Activated T-helper 9 cell treated with anti-CD3 and anti-CD28 coated beads, Interleukin-2, amount 50 U/mL, for 16 hours (primary cell): Measurements from ENCODE around the gene TRAPPC6A.

ENCODE experiments used
- DNase-seq: peaks from one replicate; pipeline ENCODE4 v3.0.0-alpha.2; 2020; ENCODE audit warnings: low read depth

TRAPPC6A gene

DNA sequence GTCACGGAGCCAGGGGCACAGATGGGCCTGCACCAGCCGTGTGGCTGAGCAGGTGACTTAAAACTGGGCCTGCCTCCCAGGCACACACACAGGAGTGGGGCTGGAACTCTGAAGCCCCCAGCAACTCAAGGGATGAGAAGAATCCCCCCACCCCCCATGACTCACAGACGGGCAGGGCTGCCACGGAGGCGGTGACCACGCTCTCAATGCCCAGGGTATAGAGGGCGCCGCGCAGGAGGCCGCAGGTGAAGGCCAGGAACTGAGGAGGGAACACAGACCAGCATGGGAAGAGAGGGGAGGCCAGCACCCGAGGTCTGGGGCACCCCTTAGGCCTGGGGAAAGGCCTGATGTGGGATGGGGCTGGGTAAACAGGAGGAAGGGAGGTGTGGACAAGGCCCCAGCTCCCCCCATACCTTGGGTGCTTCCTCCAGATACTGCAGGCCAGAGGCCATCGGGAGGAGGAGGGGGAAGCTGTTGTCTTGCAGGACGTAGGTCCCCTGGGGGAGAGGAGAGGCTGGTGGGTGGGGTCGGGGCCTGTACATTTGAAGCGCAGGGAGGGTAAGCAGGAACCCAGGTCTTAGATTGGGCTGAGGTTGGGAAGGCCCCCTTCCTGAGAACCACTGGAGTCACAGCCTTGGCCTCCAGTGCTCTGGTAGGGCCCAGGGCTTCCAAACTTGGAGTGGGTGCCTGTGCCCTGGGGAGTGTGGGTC lies 14.1 kb downstream of the TRAPPC6A start:
- DNase-seq: no peak

DNA sequence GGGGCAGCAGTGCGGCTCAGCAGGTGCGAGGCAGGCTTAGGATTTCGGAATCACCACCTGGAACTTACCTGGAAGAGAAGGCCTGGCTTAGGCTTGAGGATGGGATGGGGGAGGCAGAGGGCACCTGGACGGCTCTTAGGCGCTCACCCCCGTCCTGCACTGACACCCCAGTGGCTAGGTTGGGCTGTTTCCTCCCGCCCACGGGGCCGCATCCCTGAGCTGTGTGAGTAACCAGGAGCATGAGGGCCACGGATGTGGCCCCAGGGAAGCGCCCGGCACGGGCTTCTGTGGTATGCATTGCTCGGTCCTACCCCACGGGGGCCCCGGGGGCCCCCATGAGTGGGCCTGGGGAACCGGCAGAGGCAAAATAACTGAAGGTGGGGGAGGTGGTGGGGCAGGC lies 14.9 kb downstream of the TRAPPC6A start:
- no peak for DNase-seq

DNA sequence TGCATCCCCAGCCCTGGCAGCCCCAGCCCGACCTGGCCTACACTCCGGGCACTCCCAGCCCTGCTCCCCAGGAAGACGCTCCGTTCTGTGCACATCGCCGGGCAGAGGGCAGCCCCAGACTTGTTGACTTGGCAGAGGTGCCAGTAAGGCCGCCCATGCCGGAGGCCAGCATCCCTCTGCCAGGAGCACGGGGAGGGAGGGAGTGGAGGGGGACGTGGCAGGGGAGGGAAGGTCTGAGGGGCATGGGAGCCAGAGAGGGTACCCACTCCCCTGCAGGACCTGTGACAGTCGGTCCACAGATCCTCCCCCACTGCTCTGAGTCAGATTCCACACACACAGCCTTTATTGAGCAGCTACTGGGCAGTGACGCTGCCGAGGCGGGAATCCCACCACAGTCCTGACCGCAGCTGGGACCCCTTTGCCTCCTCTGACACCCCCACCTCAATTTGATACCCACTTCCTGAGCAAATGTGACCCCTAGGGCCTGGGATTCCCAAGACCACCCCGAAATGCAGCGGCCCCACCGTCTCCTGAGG lies 15.4 kb downstream of the TRAPPC6A start:
- DNase-seq: no peak

DNA sequence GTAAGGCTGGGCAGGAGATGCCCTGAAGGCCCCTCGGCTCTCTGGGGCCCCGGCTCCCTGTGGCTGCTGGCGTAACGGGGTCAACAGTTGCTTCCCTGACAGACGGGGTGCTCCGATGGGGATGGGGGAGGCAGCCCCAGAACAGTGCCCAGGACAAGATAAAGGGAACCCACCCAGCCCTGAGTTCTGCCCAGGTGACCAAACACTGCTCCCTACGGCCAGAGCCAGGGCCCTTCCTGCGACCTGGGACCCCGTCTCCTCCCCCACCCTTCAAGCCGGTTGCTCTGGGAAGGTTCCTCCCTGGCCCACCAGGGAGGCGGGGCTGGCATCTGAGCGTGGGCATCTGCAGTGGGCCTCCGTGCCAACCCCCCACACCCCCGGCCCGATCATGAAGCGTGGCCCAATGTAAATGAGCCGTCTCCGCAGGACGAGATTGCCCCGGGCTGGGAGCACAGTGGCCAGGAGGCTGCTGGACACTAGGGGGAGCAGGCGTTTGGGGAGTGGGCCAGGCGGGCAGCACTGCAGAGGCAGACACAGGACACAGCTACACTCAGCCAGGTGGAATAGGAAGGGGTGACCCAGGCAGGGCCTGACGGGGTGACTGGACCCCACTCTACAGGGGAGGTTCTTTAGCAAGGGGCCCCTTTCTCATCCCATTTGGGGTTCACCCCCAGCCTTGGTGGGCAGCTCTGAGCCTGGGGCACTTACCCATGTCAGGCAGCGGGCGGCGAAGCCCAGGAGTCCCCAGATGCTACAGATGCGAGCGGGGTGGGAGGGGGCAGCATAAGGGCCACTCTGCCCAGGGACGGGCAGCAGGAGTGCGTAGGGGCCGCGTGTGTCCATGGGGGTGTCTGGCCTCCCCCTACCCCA lies 16.1 kb downstream of the TRAPPC6A start:
- no peak for DNase-seq

DNA sequence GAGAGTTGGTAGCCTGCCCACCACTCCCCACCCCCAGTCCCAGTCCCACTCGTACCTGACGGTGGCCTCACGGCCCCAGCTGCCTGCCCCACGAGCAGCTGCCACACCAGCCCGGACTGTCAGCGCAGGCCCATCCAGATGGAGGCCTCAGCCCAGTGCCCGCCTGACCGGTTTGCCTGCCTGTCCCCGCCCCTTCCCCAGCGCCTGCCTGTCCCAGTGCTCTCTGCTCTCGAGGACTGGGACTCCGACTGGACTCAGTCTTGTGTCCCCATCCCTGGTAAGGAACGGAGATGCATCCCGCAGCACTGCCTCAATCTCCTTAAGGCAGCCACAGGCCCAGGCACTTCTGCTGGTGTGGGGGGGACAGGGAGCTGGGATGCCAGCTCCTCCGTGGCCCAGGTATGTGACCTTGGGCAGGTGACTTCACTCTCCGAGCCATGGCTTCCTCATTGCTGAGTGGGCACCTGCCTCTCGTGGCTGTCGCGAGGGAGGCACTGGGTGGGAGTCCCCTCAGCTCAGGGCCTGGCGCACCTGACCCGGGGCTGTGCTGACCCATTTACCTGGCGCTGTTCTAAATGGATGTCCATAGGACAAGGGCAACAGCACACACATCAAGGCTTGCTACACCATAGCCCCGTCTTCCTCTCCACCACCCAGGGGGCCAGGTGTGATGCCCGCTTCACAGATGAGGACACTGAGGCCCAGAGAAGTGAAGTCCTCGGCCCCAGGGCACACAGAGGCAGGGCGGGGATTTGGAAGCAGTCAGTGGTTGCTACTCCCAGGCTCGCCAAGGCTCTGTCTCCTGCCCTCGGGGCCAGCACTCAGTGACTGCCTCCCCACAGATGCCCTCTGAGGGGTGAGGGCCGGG lies 16.9 kb downstream of the TRAPPC6A start, which contains the start of gene NKPD1:
TSS of gene NKPD1 (minus strand) at position 113 of the 868 bp plus-strand sequence. CDS start 832 bp downstream, outside the sequence.
- DNase-seq: no peak

DNA sequence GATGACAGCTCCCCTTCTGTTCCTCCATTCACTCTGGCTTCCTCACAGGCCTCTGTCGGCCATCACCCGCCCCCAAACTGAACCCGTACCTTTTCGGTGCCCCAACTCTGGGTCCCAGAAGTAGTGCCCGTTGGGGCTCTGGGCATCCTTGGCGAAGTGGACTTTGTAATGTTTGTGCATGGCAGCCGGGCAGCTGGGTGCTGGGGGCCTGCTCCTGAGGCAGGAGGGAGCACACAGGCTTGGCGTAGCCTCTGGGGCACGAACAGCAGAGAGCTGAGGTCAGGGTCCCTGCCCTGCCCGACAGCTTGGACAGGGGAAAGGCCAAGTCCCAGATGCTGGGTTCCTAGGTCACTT lies 18.1 kb downstream of the TRAPPC6A start:
- DNase-seq: no peak

DNA sequence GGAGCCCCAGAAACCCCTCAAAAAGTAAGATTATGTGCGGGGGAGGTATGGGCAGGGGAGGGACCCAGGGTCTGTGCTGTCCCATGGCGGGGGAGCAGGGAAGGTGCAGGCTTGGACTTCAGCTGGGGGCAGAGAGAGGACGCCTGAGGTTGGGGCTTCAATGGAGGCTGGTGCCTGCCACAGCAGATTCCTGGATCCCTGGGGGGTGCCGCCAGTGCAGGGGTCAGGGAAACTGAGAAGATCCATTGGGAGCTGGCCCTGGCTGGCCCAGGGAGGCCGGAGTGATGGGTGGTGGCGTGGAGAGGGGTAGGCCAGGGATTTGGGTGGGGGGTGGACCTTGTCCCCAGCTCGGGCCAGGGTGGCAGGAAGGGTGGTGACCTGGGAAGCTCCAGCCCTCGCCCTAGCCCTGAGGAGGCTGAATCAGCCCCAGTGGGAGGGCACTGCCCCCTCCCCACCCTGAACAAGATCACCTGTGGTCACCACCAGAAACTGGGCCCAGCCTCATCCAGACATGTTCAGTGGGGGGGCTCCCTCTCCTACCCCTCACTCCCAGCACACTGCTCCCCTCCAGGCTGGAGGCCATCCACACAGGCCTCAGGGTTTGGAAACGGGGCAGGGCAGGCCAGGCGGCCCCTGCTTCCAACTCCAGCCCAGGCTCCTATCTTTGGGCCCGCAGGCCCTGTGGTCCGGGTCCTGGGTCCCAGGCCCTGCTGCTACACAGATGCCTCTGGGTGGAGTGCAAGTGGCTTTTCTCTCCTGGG lies 18.6 kb downstream of the TRAPPC6A start:
- DNase-seq: no peak

DNA sequence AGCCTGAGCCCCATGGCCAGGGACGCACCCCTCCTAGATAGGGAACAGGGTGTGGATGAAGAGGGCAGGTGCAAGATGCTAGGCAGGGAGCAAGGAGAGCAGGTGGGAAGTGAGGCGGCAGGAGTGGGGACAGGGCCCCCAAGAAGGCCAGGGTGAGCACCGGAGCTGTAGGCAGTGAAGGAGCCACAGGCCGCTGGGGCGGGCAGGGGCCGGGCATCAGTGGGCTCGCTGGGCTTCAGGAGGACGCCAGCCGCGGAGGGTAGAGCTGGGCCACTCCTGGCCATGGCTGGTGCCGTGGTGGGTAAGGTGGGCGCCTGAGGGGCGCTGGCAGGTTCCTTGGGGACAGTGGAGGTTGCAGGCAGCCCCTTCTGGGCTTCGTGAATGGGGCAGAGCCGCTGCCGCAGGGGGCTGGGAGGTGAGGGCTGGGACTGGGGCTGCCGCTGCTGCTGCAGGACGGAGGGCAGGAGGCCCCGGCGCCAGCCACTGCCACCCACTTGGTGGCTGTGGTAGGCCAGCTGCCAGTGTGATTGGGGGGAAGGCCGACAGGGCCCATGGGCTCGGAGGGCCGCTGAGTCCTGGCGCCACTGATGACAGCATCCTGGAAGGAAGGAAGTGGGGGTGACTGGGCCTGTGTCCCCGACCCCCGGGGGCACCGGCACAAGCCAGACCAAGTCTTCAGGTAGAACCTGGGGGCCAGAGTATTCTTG lies 19.4 kb downstream of the TRAPPC6A start:
- DNase-seq: no peak

DNA sequence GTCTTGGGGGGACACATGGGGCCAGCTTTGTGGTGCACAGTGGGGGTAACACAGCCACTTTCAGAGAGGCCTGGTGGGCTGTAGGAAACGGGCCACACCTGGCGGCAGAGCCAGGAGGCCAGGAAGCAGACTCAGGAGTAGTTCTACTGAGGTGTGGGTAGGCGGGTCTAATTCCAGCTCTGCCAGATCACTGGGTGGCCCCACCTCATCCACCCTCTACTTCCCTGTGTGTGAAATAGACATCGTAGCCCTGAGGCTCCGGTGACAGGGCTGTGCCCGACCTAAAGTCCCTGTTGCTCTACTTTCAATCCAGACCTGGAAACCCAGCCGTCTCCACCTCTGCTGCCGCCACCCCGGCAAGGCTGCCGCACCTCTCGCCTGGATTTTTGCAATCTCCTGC lies 21.3 kb downstream of the TRAPPC6A start:
- no peak for DNase-seq

DNA sequence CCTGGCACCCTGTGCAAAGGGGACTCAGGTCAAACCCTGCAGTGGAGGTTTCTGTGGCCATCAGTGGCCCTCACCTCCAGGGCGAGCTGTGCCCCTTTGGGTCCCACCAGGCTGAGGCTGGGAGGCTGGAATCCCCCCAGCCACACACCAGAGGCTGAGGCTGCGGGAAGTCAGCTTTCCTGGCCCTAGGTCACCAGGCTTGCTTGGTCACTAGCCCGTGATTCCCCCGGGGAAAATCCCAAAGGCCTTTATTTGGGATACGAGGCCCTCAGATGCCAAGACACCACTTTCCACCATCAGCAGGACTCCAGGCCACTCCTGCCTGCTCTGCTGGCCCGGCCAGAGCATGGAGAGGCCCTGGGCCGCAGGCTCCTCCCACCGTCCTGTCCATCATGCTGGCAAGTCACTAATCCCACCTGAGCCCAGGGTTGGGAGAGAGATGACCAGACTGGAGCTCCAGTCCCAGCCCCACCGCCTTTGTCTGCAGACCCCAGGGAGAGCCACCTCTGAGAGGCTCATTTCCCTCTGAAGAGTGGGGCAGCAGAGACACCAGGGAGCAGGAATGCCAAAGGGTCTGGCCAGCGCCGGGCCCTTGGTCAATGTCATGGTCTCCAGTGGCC lies 21.9 kb downstream of the TRAPPC6A start:
- no peak for DNase-seq

DNA sequence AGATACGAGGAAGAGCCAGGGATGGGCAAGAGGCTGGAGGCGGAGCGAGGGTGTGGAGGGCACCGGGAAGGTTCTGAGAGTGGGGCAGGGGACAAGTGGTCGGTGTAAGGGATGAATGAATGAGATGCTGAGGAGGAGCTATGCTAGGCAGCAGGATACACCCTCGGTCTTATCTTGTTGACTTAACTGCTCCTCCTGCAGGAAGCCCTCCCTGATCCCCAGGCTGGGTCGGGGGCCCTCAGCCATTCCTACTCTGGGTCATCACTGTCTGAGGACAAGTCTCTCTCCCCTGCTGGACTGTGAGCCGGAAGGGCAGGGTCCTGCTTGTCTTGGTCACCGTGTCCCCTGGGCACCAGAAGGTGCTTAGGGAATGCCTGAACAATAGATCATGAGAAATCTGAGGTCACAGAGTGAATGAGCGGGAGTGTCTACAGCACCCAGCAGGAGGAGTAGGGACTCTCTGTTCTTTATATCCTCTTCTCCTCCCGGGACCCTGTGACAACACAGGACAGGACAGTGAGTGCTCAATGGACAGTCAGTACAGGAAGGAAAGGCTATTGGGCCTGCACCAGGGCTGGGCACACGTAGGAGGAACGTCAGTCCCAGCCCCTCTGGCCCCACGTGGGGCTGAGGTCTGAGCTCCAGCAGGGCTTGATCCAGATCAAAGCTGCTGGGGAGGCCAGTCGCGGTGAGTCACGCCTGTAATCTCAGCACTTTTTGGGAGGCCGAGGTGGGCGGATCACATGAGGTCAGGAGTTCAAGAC lies 23.8 kb downstream of the TRAPPC6A start:
- DNase-seq: no peak

DNA sequence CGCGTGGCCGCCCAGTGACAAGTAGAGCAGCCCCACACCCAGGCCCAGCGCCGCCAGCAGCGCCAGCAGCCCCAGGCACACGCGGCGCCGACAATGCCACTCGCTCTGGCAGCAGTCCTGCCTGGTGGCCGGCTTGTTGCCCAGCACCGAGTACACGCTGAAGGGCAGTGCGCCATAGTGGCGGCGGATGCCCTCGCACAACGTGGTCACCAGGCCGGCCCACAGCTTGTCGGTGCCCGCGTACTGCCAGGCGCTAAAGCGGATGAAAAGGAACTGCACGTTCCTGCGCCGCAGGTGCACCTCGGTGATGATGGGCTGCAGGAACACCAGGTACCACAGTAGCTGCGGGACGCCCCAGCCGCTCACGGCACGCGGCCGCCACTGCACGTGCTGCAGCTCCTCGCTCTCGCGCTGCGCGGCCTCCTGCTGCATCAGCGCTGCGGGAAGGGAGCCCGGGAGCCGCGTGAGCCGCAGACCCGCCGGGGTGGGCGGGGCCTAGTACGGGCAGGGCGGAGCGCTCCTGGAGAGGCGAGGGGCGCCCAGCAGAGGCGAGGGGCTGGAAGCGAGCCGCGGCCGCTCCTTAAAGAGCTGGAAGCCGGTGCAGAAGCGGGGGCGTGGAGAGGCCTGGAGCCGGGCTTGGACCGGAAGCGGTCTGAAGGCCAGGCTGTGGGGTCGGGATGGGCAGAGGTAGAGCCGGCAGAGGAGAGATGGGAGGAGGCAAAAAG lies 24.5 kb downstream of the TRAPPC6A start:
- no peak for DNase-seq

DNA sequence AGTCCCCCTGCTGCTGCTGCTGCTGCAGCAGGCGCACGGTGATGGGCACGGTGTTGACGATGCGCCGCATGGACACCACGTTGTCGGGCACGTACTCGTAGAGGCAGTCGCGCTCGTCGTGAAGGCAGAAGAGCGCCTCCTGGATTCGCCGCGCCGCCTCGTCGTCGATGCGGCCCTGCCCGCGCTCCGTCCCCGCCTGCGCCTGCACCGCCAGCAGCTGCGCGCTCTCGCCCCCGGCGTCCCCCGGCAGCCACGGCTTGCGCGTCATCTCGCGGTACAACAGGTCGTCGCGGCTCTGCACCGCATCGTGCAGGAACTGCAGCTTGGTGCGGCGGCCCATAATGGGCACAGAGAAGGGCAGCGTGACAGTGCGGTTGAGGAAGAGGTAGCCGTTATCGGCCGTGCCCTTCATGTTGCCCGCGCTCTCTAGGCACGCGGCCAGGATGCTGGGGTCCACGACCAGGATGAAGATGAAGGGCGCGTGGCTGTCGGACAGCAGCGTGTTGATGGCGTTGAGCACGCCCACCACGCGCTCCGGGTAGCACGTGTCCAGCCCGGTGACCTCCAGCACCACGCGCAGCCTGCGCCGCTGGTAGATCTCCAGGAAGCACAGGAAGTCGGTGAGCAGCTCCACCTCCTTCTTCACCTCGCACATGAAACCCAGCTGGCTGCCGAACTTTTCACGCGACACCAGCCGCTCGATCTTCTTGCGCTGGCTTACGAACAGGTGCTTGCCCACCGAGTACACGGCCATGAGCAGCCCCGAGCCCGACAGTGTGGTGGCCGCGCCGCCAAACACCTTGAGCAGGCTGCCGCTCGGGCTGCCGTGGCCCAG lies 25.3 kb downstream of the TRAPPC6A start:
- DNase-seq: peak; percentile 14

DNA sequence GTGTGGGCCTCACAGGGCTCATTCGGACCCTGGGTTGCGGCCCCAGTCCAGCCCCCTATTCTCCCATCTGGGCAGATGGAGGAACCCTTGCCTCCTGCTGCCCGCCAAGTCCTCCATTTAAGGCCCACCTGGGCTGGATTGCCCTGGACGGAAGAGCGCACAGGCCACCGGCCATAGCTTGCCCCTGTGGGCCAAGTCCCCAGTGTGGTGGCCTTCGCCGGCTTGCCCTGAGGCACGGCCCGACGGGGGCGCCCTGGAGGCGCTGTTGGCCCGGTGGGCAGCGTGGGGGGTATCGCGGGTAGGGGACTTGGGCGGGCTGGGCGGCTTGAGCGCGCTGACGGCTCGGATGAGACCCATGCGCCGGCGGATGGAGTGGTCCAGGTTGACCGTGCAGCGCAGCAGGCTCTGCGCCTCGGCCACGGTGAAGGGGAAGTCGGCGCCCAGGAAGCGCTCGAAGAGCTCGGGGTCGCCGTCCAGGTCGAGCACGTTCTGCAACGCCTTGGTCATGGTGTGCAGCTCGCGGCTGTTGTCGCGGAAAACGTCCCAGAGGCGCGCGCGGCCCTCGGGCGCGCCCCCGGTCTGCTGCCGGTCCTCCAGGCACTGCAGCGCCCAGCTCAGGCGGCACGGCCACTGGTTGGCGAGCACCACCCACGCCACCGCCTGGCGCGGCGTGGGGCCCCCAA lies 26.1 kb downstream of the TRAPPC6A start:
- no peak for DNase-seq

DNA sequence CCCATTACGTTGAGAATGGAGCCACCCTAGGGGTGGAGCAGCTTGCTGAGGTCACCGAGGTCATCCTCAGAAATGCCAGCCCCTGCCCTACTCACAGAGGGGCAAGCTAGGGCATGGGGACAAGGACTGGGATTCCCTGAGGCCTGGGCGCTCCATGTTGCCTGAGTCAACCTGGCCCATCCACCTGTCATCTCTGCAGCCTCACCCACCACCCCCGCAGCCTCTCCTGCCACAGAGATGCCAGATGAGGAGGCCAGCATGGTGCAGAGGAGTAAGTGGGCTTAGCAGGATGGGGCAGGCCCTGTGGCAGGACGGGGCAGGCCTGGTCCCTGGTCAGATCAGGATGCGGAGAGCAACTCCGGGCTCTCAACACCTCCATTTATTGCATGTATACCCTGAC lies 26.7 kb downstream of the TRAPPC6A start:
- no peak for DNase-seq

DNA sequence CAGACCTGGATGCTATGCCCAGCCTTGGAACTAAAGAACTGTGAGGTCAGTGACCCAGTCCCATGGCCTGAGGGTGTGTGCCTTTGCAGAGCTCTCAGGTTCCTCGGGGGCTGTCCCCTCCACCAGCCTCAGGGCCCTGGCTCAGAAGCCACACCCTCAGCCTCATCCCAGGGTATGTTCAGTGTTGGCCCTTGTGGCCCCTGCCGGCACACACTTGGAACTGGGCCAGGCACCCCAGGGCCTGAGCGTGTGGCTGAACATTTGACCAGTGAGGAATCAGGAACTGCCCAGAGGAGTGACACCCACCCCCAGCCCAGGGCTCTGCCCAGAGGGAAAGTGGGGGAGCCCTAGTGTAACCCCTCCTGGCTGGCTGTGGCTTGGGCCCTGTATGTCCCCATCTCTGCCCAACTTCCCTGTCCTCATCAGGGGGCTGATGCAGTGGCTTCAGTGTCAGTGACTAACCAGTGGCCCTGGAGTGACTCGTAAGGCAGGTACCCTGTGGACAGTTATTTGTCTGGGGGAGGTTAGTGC lies 27.2 kb downstream of the TRAPPC6A start:
- no peak for DNase-seq

DNA sequence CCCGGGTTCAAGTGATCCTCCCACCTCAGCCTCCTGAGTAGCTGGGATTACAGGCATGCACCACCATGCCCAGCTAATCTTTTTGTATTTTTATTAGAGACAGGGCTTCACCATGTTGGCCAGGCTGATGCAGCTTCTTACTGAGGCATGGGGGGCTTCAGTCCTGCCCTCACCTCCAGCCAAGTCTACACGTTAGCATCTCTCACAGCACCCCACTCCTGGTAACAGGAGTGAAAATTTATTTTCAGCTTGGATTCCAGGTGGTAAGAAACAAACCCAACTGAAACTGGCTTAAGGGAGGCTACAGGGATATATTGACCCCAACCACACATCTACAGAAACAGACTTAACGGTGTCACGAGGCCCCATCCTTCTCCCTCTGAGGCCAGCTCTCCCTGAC lies 27.9 kb downstream of the TRAPPC6A start:
- DNase-seq: no peak
